IMR-90 (cell line): ENCODE results near the gene RUNX1. TPM values are rescaled to one million over a fixed set of nuclear protein-coding genes. Genes with fewer than 3 reads are reported as not detected.

Experiments used
- ATAC-seq: fragments of 200-7000 bp; cut with Tn5 transposase; 2 replicates; pipeline ENCODE4 v1.9.1; 2020; ENCODE audit warnings: low read depth, mild to moderate bottlenecking, moderate library complexity
- BruUV-seq: library from RNA; stranded (reverse); fragments of 400-500 nt; replicated peaks from 2 replicates; lab custom pipeline; 2021; lab: Mats Ljungman, UMichigan
- CTCF ChIA-PET: fragments of 300-600 bp; formaldehyde crosslinking; extraction: SDS; loops from one replicate; lab custom pipeline; 2021; ENCODE audit warnings: antibody characterized with exemption; lab: Yijun Ruan, JAX
- POLR2A ChIA-PET: fragments of 300-600 bp; sonication (Branson Sonifier 250); formaldehyde crosslinking; loops from one replicate; lab custom pipeline; 2022; ENCODE audit warnings: antibody characterized with exemption; ENCODE audit not compliant: unreplicated experiment; lab: Charles Lee
- DNase-seq: peaks from one replicate; pipeline ENCODE4 v3.0.0; 2013
- H2AFZ ChIP-seq: replicated peaks from 2 replicates; pipeline ENCODE3; 2013; ENCODE audit warnings: low read length, mild to moderate bottlenecking; ENCODE audit not compliant: poor library complexity
- H2AK5ac ChIP-seq: 2 replicates; pipeline ENCODE4 v1.6.1; 2013; ENCODE audit warnings: low read depth, low read length, inconsistent platforms
- H2AK9ac ChIP-seq: replicated peaks from 2 replicates; pipeline ENCODE3; 2013; ENCODE audit warnings: mild to moderate bottlenecking, low read depth, low read length, moderate library complexity; ENCODE audit not compliant: poor library complexity
- H2BK120ac ChIP-seq: 2 replicates; pipeline ENCODE4 v1.6.1; 2013; ENCODE audit warnings: low read depth, low read length, inconsistent platforms
- H2BK15ac ChIP-seq: 3 replicates; pipeline ENCODE4 v1.6.1; 2013; ENCODE audit warnings: low read depth, low read length, inconsistent platforms
- H2BK20ac ChIP-seq: 2 replicates; pipeline ENCODE4 v1.6.1; 2013; ENCODE audit warnings: low read depth, mild to moderate bottlenecking, inconsistent platforms, low read length, moderate library complexity
- H2BK5ac ChIP-seq: 2 replicates; pipeline ENCODE4 v1.6.1; 2013; ENCODE audit warnings: mild to moderate bottlenecking, low read depth, low read length, inconsistent platforms; ENCODE audit not compliant: poor library complexity, severe bottlenecking
- H3K14ac ChIP-seq: replicated peaks from 2 replicates; pipeline ENCODE4 v1.6.1; 2013; ENCODE audit warnings: low read depth, low read length, inconsistent platforms
- H3K18ac ChIP-seq: 2 replicates; pipeline ENCODE4 v1.6.1; 2013; ENCODE audit warnings: low read depth, low read length, control low read depth
- H3K23ac ChIP-seq: 2 replicates; pipeline ENCODE4 v1.6.1; 2013; ENCODE audit warnings: low read depth, low read length, inconsistent platforms
- H3K27ac ChIP-seq: 2 replicates; pipeline ENCODE4 v1.5.1; 2013; ENCODE audit warnings: mild to moderate bottlenecking, control low read depth, low read length; ENCODE audit not compliant: insufficient read depth
- H3K27me3 ChIP-seq: 2 replicates; pipeline ENCODE4 v1.6.1; 2013; ENCODE audit warnings: low read length; ENCODE audit not compliant: control insufficient read depth, insufficient read depth
- H3K36me3 ChIP-seq: 2 replicates; pipeline ENCODE4 v1.6.1; 2013; ENCODE audit warnings: low read length, mixed read lengths; ENCODE audit not compliant: control insufficient read depth, insufficient read depth
- H3K4ac ChIP-seq: 2 replicates; pipeline ENCODE4 v1.6.1; 2013; ENCODE audit warnings: low read depth, low read length, inconsistent platforms
- H3K4me1 ChIP-seq: 2 replicates; pipeline ENCODE4 v1.6.1; 2013; ENCODE audit warnings: low read length, mixed read lengths; ENCODE audit not compliant: control insufficient read depth, insufficient read depth
- H3K4me2 ChIP-seq: 2 replicates; pipeline ENCODE4 v1.6.1; 2013; ENCODE audit warnings: low read depth, mild to moderate bottlenecking, control low read depth, low read length, moderate library complexity
- H3K4me3 ChIP-seq: 2 replicates; pipeline ENCODE4 v1.5.1; 2013; ENCODE audit warnings: low read depth, mild to moderate bottlenecking, control low read depth, low read length, moderate library complexity; ENCODE audit not compliant: insufficient read depth
- H3K56ac ChIP-seq: 2 replicates; pipeline ENCODE4 v1.6.1; 2013; ENCODE audit warnings: low read length, inconsistent platforms; ENCODE audit not compliant: insufficient read depth; ENCODE audit errors: extremely low read depth
- H3K79me1 ChIP-seq, 2 experiments: 2 replicates each; pipeline ENCODE4 v1.6.1; 2013; ENCODE audit warnings: low read length in 2 of 2, inconsistent platforms in 1 of 2, low read depth in 1 of 2
- H3K9ac ChIP-seq: 2 replicates; pipeline ENCODE4 v1.6.1; 2013; ENCODE audit warnings: low read depth, low read length, control low read depth
- H3K9me1 ChIP-seq: 2 replicates; pipeline ENCODE4 v1.6.1; 2013; ENCODE audit warnings: low read length, inconsistent platforms; ENCODE audit not compliant: insufficient read depth
- H3K9me3 ChIP-seq: 2 replicates; pipeline ENCODE4 v1.6.1; 2013; ENCODE audit warnings: low read length; ENCODE audit not compliant: control insufficient read depth, insufficient read depth
- H4K20me1 ChIP-seq: 2 replicates; pipeline ENCODE4 v1.6.1; 2013; ENCODE audit warnings: low read length, inconsistent platforms; ENCODE audit not compliant: insufficient read depth
- H4K5ac ChIP-seq: 2 replicates; pipeline ENCODE4 v1.6.1; 2013; ENCODE audit warnings: mild to moderate bottlenecking, low read depth, low read length, control low read depth
- H4K8ac ChIP-seq, 2 experiments: 2 replicates each; pipeline ENCODE4 v1.6.1; 2013; ENCODE audit warnings: low read depth in 2 of 2, low read length in 2 of 2, control low read depth in 1 of 2, inconsistent platforms in 1 of 2
- H4K91ac ChIP-seq: 2 replicates; pipeline ENCODE4 v1.6.1; 2013; ENCODE audit warnings: low read depth, low read length, inconsistent platforms; ENCODE audit not compliant: insufficient read depth
- BHLHE40 ChIP-seq: fragments of 150-350 bp; IDR thresholded peaks from 2 replicates; pipeline ENCODE4 v1.6.1; 2016; ENCODE audit warnings: mild to moderate bottlenecking, low read depth, low read length
- CEBPB ChIP-seq: IDR thresholded peaks from 2 replicates; pipeline ENCODE4 v1.6.1; 2012; ENCODE audit warnings: low read depth, low read length, improper control_type of control experiment
- CTCF ChIP-seq: conservative IDR thresholded peaks from 2 replicates; pipeline ENCODE4 v1.5.1; 2012; ENCODE audit warnings: mild to moderate bottlenecking, low read depth, low read length, improper control_type of control experiment
- FOS ChIP-seq: fragments of 150-350 bp; IDR thresholded peaks from 2 replicates; pipeline ENCODE4 v1.6.1; 2016; ENCODE audit warnings: low read depth, low read length
- MAFK ChIP-seq: IDR thresholded peaks from 2 replicates; pipeline ENCODE4 v1.6.1; 2012; ENCODE audit warnings: low read depth, low read length, improper control_type of control experiment
- MAZ ChIP-seq: IDR thresholded peaks from 2 replicates; pipeline ENCODE4 v1.6.1; 2012; ENCODE audit warnings: low read depth, mild to moderate bottlenecking, low read length, improper control_type of control experiment, moderate library complexity, borderline replicate concordance
- POLR2A ChIP-seq: IDR thresholded peaks from 2 replicates; pipeline ENCODE4 v1.6.1; 2012; ENCODE audit warnings: mild to moderate bottlenecking, low read depth, low read length
- RAD21 ChIP-seq: IDR thresholded peaks from 2 replicates; pipeline ENCODE4 v1.6.1; 2012; ENCODE audit warnings: low read length, improper control_type of control experiment
- RCOR1 ChIP-seq: IDR thresholded peaks from 2 replicates; pipeline ENCODE4 v1.6.1; 2012; ENCODE audit warnings: mild to moderate bottlenecking, low read length, improper control_type of control experiment; ENCODE audit not compliant: insufficient replicate concordance
- RFX5 ChIP-seq: IDR thresholded peaks from 2 replicates; pipeline ENCODE4 v1.8.0; 2012; ENCODE audit warnings: low read depth, mild to moderate bottlenecking, low read length, moderate library complexity
- SMC3 ChIP-seq: fragments of 150-350 bp; IDR thresholded peaks from 2 replicates; pipeline ENCODE4 v1.6.1; 2016; ENCODE audit warnings: low read depth, mild to moderate bottlenecking, antibody characterized with exemption, low read length, moderate library complexity
- WGBS, 2 experiments: methylation state at CpG; one replicate each; pipeline versions ENCODE4 v1.1.5 to v1.1.7; 2013; ENCODE audit warnings: missing lambda C conversion rate in 2 of 2; ENCODE audit not compliant: insufficient read length in 1 of 2; ENCODE audit errors: extremely low coverage in 2 of 2; 5-methylcytosine and 5-hydroxymethylcytosine counted together
- dilution Hi-C: fragments of 300-500 bp; cut with HindIII; formaldehyde crosslinking; loops from one replicate; pipeline ENCODE4 v1.14.3; 2018; ENCODE audit warnings: low sequenced_read_pairs; ENCODE audit not compliant: unreplicated experiment
- in situ Hi-C: fragments of 300-500 bp; cut with MboI; formaldehyde crosslinking; loops from 3 replicates; pipeline ENCODE4 v1.14.3; 2019; ENCODE audit warnings: low sequenced_read_pairs, inconsistent platforms, mixed read lengths
- intact Hi-C: fragments of 100-400 bp; cut with micrococcal nuclease; formaldehyde crosslinking; loops from 2 replicates; pipeline ENCODE4 v1.10.0; 2022
- polyA plus RNA-seq, 3 experiments: library from polyadenylated mRNA; depleted of rRNA; stranded (reverse); fragments of >200 nt; gene quantifications; 2 replicates each; pipeline ENCODE4 v1.2.3, GENCODE V29; 2012; ENCODE audit warnings: low replicate concordance in 1 of 3
- total RNA-seq: library from RNA; depleted of rRNA; stranded (reverse); fragments of >200 nt; gene quantifications from 2 replicates; pipeline ENCODE4 v1.2.3, GENCODE V29; 2012
- TF ChIP-seq, protein P1 (sequence below): fragments of 150-350 bp; IDR thresholded peaks from 2 replicates; pipeline ENCODE4 v1.6.1; 2017; ENCODE audit warnings: mild to moderate bottlenecking, antibody characterized with exemption, low read length, low read depth
- TF ChIP-seq, protein P2 (sequence below): fragments of 150-350 bp; IDR thresholded peaks from 2 replicates; pipeline ENCODE4 v1.6.1; 2016; ENCODE audit warnings: low read depth, mild to moderate bottlenecking, low read length, moderate library complexity, borderline replicate concordance

RUNX1 gene
- total and polyA plus RNA-seq, 2 of the 4 experiments (the other 2 are of a cell fraction): 34.5 to 56.5 TPM

DNA sequence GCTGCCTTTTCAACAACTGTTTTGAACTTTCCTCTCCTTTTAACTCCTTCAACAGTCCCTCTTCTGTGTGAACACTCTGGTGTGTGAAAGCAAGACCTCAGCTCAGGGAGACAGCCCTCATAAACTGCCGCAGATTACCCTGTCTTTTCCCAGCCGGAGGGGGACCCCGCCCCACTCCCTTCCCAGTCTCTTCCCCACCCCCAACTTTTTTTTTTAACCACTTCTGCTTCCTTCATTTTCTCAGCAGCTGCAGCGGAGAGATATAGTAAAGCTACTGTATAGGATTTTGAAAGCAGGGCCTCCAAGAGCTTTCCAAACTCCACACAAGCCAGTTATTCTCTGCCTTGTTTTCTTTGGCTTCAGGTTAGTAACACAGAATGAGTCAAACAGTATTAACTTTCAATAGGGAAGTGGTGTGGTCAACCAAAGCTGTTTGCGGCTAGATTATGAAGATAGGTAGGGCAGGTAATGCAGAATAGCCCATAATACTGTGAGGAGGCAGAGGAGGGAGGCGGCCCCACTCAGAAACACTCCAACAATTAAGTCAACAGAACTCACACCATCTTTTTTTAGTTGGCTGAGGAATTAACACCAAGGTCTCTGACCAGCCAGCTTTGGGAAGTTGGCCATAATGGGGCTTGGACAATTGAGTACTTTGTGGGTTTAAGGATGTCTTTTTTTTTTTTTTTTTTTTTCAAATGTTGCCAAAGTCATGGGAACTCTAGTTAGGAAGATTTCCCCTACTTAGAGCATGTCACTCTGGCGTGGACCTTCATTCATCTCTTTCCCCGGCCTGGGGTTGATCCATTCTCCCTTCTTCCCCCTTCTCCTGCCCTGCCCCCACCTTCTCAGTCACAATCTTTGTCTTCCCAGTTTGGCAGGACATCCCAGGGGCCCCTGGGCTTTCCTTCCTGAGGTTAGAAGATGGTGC is 203.3 kb downstream of the RUNX1 start:
- DNase-seq: peak; percentile 90
- ATAC-seq: peak; percentile 11
- Histone ChIP-seq H3K27me3 (no peaks in the 10 kb centered on the region), H3K36me3 (peaks cover 43% of the 10 kb centered on the region), H4K91ac (no peak overlapping the region), H3K4me2 (peak overlapping the region; percentile 8), H4K20me1 (peaks cover 88% of the 10 kb centered on the region), H3K4ac (peak overlapping the region; percentile 55), H3K18ac (peak overlapping the region; percentile 35), H3K4me3 (no peak overlapping the region), H2AK5ac (peak overlapping the region; percentile 85), H2AK9ac (no peak overlapping the region), H3K4me1 (peaks cover 36% of the 10 kb centered on the region), H3K9ac (peak overlapping the region; percentile 16; the same call in 1 of the 2 replicates), H4K8ac (peak overlapping the region; percentile 12 to 31; a peak in 1 of 4 replicates), H3K14ac (peak overlapping the region; percentile 73), H3K9me3 (no peaks in the 10 kb centered on the region), H4K5ac (peak overlapping the region; percentile 0; the same call in 1 of the 2 replicates), H3K56ac (no peak overlapping the region), H2BK15ac (peak overlapping the region; percentile 56; the same call in 2 of the 3 replicates), H3K79me1 (peaks cover 35 to 86% of the 10 kb centered on the region in 2 experiments), H3K9me1 (peaks cover 55% of the 10 kb centered on the region), H2BK5ac (peak overlapping the region; percentile 47), H3K23ac (peak overlapping the region; percentile 73), H2AFZ (no peak overlapping the region), H2BK20ac (peak overlapping the region; percentile 20; the same call in 1 of the 2 replicates), H2BK120ac (peak overlapping the region; percentile 43), H3K27ac (peak overlapping the region; percentile 63)
- BruUV-seq: no TSS peak
- dilution Hi-C loops: no loop called here
- in situ Hi-C loops: no loop called here
- ChIA-PET POLR2A (interaction anchor here (1.1 kb wide), 1 partner anchor 10 kb away, joined by 3 read pairs; no protein-coding TSS in a partner anchor), CTCF (interaction anchor here (1.5 kb wide), 1 partner anchor 100 kb away, joined by 6 read pairs; no protein-coding TSS in a partner anchor)
- intact Hi-C loops: loop anchor here (5.0 kb wide), 2 partner anchors 33 to 98 kb away; no protein-coding TSS in a partner anchor
- WGBS, 2 experiments: no CpG with 5 or more reads among the region's 8 CpGs
- no peak; the same call in none of the 2 replicates for TF ChIP-seq POLR2A
- no peak for TF ChIP-seq RFX5
- TF ChIP-seq RAD21: peak; percentile 24
- no peak; the same call in 1 of the 2 replicates for TF ChIP-seq MAFK
- no peak for TF ChIP-seq CTCF
- TF ChIP-seq FOS: peak; percentile 82
- no peak for TF ChIP-seq CEBPB
- TF ChIP-seq, protein P1, sequence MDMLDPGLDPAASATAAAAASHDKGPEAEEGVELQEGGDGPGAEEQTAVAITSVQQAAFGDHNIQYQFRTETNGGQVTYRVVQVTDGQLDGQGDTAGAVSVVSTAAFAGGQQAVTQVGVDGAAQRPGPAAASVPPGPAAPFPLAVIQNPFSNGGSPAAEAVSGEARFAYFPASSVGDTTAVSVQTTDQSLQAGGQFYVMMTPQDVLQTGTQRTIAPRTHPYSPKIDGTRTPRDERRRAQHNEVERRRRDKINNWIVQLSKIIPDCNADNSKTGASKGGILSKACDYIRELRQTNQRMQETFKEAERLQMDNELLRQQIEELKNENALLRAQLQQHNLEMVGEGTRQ: no peak
- TF ChIP-seq SMC3: no peak
- no peak for TF ChIP-seq BHLHE40
- no peak for TF ChIP-seq MAZ
- no peak for TF ChIP-seq RCOR1
- TF ChIP-seq, protein P2, sequence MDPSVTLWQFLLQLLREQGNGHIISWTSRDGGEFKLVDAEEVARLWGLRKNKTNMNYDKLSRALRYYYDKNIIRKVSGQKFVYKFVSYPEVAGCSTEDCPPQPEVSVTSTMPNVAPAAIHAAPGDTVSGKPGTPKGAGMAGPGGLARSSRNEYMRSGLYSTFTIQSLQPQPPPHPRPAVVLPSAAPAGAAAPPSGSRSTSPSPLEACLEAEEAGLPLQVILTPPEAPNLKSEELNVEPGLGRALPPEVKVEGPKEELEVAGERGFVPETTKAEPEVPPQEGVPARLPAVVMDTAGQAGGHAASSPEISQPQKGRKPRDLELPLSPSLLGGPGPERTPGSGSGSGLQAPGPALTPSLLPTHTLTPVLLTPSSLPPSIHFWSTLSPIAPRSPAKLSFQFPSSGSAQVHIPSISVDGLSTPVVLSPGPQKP: no peak
